Activated CD4-positive, alpha-beta T cell treated with anti-CD3 and anti-CD28 coated beads for 24 hours (primary cell): ENCODE results near the gene ZNF592.

ENCODE experiments used
- DNase-seq, 2 donors: peaks; one replicate each; pipeline ENCODE4 v3.0.0-alpha.2; 2020; ENCODE audit warnings: low read depth in 2 of 2

The ZNF592 gene

GRCh38 chr15:84855765-84856164 is 107.4 kb downstream of the ZNF592 start:
- no peak for DNase-seq
